HFF-Myc (cell line): Measurements from ENCODE around the gene GATAD2B.

Source experiments
- DNase-seq: peaks from one replicate; pipeline ENCODE4 v3.0.0-alpha.2; 2011; ENCODE audit warnings: low read depth; ENCODE audit errors: extremely low read depth
- H3K4me3 ChIP-seq: replicated peaks from 2 replicates; pipeline ENCODE4 v1.5.1; 2011; ENCODE audit warnings: low read depth, mild to moderate bottlenecking, control low read depth, low read length
- CTCF ChIP-seq: IDR thresholded peaks from 2 replicates; pipeline ENCODE4 v1.5.1; 2012; ENCODE audit warnings: mild to moderate bottlenecking, low read depth, low read length, control low read depth; ENCODE audit errors: missing control alignments

GATAD2B gene

GRCh38 chr1:153816283-153816889 lies 106.4 kb downstream of the GATAD2B start:
- DNase-seq, result no peak
- H3K4me3 ChIP-seq, result no peak overlapping the region
- no peak for TF ChIP-seq CTCF

GRCh38 chr1:153805886-153806719 lies 116.7 kb downstream of the GATAD2B start:
- DNase-seq, result no peak

GRCh38 chr1:153805042-153805745 lies 117.6 kb downstream of the GATAD2B start:
- no peak for TF ChIP-seq CTCF
- no peak overlapping the region for H3K4me3 ChIP-seq
- DNase-seq, result peak; percentile 54

More at GRCh38 chr1:153805886-153806719, 116.7 kb downstream of the GATAD2B start:
- no peak for TF ChIP-seq CTCF
- H3K4me3 ChIP-seq, result no peak overlapping the region

GRCh38 chr1:153804112-153804511 lies 118.7 kb downstream of the GATAD2B start:
- no peak overlapping the region for H3K4me3 ChIP-seq
- no peak for TF ChIP-seq CTCF
- no peak for DNase-seq

GRCh38 chr1:153803470-153804056 lies 119.2 kb downstream of the GATAD2B start:
- no peak for DNase-seq
- H3K4me3 ChIP-seq, result no peak overlapping the region
- no peak for TF ChIP-seq CTCF

- no peak for DNase-seq
- TF ChIP-seq CTCF, result no peak
- H3K4me3 ChIP-seq, result no peak overlapping the region
These were observed 120.7 kb downstream of the GATAD2B start for GRCh38 chr1:153801786-153802697.
